A549 (cell line): ENCODE results near the gene PRKD1.

Experiments
- CBX2 ChIP-seq: fragments of 200-600 bp; sonication (generic); IDR thresholded peaks from 2 replicates; pipeline ENCODE4 v1.6.1; 2016; ENCODE audit warnings: low read depth, mild to moderate bottlenecking, borderline replicate concordance
- CTCF ChIP-seq: fragments of >200 bp; sonication (Bioruptor Twin); formaldehyde crosslinking; IDR thresholded peaks from 3 replicates; pipeline ENCODE4 v1.5.1; 2016
- EP300 ChIP-seq, 2 experiments: fragments of >200 bp; sonication (Bioruptor Twin); formaldehyde crosslinking; IDR thresholded peaks; 2 replicates in 1 of 2; 3 replicates in 1 of 2; pipeline ENCODE4 v1.6.1; 2016 to 2017
- FOSL2 ChIP-seq, 2 experiments: fragments of 450-650 bp in 1 of 2; fragments of >200 bp in 1 of 2; sonication (Bioruptor Twin) in 1 of 2; formaldehyde crosslinking; IDR thresholded peaks; 2 replicates each; pipeline versions ENCODE4 v1.5.0 to v1.6.1; 2016 to 2020; ENCODE audit warnings: mild to moderate bottlenecking in 1 of 2, moderate library complexity in 1 of 2
- HMGXB4 ChIP-seq: fragments of 250-450 bp; sonication (Bioruptor Pico); IDR thresholded peaks from 2 replicates; pipeline ENCODE4 v1.5.0; 2021; ENCODE audit warnings: mild to moderate bottlenecking, moderate library complexity, borderline replicate concordance
- JUN ChIP-seq, 2 experiments: fragments of >200 bp; sonication (Bioruptor Twin); formaldehyde crosslinking; IDR thresholded peaks; 2 replicates in 1 of 2; 3 replicates in 1 of 2; pipeline ENCODE4 v1.6.1; 2016 to 2017
- KDM1A ChIP-seq: fragments of 200-600 bp; sonication (generic); IDR thresholded peaks from 2 replicates; pipeline ENCODE4 v1.6.1; 2016; ENCODE audit warnings: low read depth, mild to moderate bottlenecking
- MYC ChIP-seq: IDR thresholded peaks from 2 replicates; pipeline ENCODE4 v1.6.1; 2012; ENCODE audit warnings: mild to moderate bottlenecking, inconsistent platforms, low read length, improper control_type of control experiment, borderline replicate concordance
- NR3C1 ChIP-seq: fragments of >200 bp; sonication (Bioruptor Twin); formaldehyde crosslinking; IDR thresholded peaks from 3 replicates; pipeline ENCODE4 v1.6.1; 2017
- PHF8 ChIP-seq: fragments of 200-600 bp; sonication (generic); IDR thresholded peaks from 2 replicates; pipeline ENCODE4 v1.6.1; 2016; ENCODE audit warnings: low read depth, mild to moderate bottlenecking, antibody characterized with exemption, moderate library complexity, borderline replicate concordance
- POLR2A ChIP-seq: IDR thresholded peaks from 2 replicates; pipeline ENCODE4 v1.6.1; 2012; ENCODE audit warnings: mild to moderate bottlenecking, low read length

- no peak for TF ChIP-seq POLR2A
- TF ChIP-seq CTCF, result no peak
- TF ChIP-seq NR3C1, result no peak
- no peak for TF ChIP-seq CBX2
- TF ChIP-seq KDM1A, result no peak
- TF ChIP-seq HMGXB4 (CRISPR knock-in tag), result no peak
- TF ChIP-seq FOSL2 (IDR thresholded peaks at IDR 0.05), result no peak
- no peak for TF ChIP-seq FOSL2 (CRISPR knock-in tag; IDR thresholded peaks at IDR 0.05)
- no peak for TF ChIP-seq JUN (IDR thresholded peaks at IDR 0.05)
- no peak for TF ChIP-seq EP300 (IDR thresholded peaks at IDR 0.05)
- no peak for TF ChIP-seq PHF8
- TF ChIP-seq MYC, result no peak
Measured at GRCh38 chr14:29897181-29897580, 30.5 kb downstream of the PRKD1 start.
